Subcutaneous adipose tissue (tissue), 4 donors: ENCODE data around the gene ZNF469. TPM values are rescaled to one million over a fixed set of nuclear protein-coding genes. Genes with fewer than 3 reads are reported as not detected.

Experiments
- CTCF ChIP-seq: fragments of 450-650 bp; IDR thresholded peaks from one replicate; pipeline ENCODE4 v1.5.1; 2016; ENCODE audit warnings: low read depth, mild to moderate bottlenecking, control low read depth, antibody characterized with exemption, moderate library complexity
- total RNA-seq, 4 donors: library from RNA; depleted of rRNA; stranded (reverse); fragments of >200 nt; gene quantifications; one replicate each; pipeline ENCODE4 v1.1.0, GENCODE V29; 2016

ZNF469 gene
- total RNA-seq, 4 donors from 2014 or later = 0.57 to 1.3 (median 0.75) TPM

- TF ChIP-seq CTCF = no peak
These were observed 10.2 kb upstream of the ZNF469 start for GRCh38 chr16:88372522-88372921.

GRCh38 chr16:88373211-88373610 is 9.5 kb upstream of the ZNF469 start:
- no peak for TF ChIP-seq CTCF

- TF ChIP-seq CTCF = no peak
These were observed 8.7 kb upstream of the ZNF469 start for GRCh38 chr16:88373927-88374492.

GRCh38 chr16:88374736-88375135 is 8.0 kb upstream of the ZNF469 start:
- no peak for TF ChIP-seq CTCF

GRCh38 chr16:88375236-88375975 is 7.4 kb upstream of the ZNF469 start:
- TF ChIP-seq CTCF = no peak

GRCh38 chr16:88375996-88376834 is 6.5 kb upstream of the ZNF469 start:
- TF ChIP-seq CTCF = no peak
